PFSK-1 (cell line): ENCODE measurements around the gene PCMT1.

ENCODE experiments used
- FOXP2 ChIP-seq: optimal IDR thresholded peaks from 2 replicates; pipeline ENCODE3; 2011; ENCODE audit warnings: borderline replicate concordance, control low read depth, inconsistent platforms; ENCODE audit not compliant: insufficient read depth; ENCODE audit errors: extremely low read length, extremely low read depth
- POLR2AphosphoS5 ChIP-seq: IDR thresholded peaks from 2 replicates; pipeline ENCODE4 v1.6.1; 2012; ENCODE audit warnings: low read depth, mild to moderate bottlenecking, control low read depth, low read length, moderate library complexity
- SIN3A ChIP-seq: IDR thresholded peaks from 2 replicates; pipeline ENCODE4 v1.6.1; 2012; ENCODE audit warnings: mild to moderate bottlenecking, low read length, moderate library complexity, borderline replicate concordance; ENCODE audit not compliant: insufficient read depth
- TF ChIP-seq, protein P1 (sequence below), 2 experiments: IDR thresholded peaks; 2 replicates each; pipeline versions ENCODE4 v1.6.1 to v1.8.0; 2011 to 2012; ENCODE audit warnings: low read depth in 2 of 2, low read length in 2 of 2, control low read depth in 1 of 2, inconsistent platforms in 1 of 2, mild to moderate bottlenecking in 1 of 2, moderate library complexity in 1 of 2; ENCODE audit not compliant: insufficient read depth in 1 of 2

DNA sequence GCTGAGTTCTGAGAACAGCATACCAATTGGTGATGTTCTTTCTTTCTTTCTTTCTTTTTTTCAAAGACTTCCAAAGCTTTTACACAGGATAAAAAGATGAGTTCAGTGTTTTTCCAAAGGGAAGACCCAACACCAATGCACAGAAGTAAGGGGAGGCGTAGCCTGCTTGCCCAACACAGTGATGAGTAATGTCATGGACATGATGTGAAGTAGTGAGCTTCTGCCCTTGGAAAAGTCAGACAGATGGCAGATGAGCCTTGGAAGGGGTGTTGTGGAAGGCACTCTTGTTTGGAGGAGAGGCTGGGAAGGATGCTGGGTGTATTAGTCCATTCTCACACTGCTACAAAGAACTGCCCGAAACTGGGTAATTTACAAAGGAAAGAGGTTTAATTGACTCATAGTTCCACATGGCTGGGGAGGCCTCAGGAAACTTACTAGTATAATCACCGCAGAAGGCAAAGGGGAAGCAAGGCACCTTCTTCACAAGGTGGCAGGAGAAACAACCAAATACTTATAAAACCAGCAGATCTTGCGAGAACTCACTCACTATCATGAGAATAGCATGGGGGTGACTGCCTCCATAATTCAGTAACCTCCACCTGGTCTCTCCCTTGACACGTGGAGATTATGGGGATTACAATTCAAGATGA lies 102.0 kb downstream of the PCMT1 start:
- TF ChIP-seq SIN3A (no peak), POLR2AphosphoS5 (no peak), FOXP2 (no peak)
- TF ChIP-seq, protein P1, sequence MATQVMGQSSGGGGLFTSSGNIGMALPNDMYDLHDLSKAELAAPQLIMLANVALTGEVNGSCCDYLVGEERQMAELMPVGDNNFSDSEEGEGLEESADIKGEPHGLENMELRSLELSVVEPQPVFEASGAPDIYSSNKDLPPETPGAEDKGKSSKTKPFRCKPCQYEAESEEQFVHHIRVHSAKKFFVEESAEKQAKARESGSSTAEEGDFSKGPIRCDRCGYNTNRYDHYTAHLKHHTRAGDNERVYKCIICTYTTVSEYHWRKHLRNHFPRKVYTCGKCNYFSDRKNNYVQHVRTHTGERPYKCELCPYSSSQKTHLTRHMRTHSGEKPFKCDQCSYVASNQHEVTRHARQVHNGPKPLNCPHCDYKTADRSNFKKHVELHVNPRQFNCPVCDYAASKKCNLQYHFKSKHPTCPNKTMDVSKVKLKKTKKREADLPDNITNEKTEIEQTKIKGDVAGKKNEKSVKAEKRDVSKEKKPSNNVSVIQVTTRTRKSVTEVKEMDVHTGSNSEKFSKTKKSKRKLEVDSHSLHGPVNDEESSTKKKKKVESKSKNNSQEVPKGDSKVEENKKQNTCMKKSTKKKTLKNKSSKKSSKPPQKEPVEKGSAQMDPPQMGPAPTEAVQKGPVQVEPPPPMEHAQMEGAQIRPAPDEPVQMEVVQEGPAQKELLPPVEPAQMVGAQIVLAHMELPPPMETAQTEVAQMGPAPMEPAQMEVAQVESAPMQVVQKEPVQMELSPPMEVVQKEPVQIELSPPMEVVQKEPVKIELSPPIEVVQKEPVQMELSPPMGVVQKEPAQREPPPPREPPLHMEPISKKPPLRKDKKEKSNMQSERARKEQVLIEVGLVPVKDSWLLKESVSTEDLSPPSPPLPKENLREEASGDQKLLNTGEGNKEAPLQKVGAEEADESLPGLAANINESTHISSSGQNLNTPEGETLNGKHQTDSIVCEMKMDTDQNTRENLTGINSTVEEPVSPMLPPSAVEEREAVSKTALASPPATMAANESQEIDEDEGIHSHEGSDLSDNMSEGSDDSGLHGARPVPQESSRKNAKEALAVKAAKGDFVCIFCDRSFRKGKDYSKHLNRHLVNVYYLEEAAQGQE (IDR thresholded peaks at IDR 0.05; ENCODE audit: insufficient read depth in 1 of 2, low read depth in 2 of 2, low read length in 2 of 2) = no peak
